Rectal smooth muscle tissue (tissue), 1 donor: Measurements from ENCODE around the gene HNF4A.

ENCODE experiments used
- H3K27ac ChIP-seq: one replicate; pipeline ENCODE4 v1.7.0; 2013; ENCODE audit warnings: low read depth, low read length, inconsistent platforms
- H3K27me3 ChIP-seq: one replicate; pipeline ENCODE4 v1.7.0; 2013; ENCODE audit warnings: low read length; ENCODE audit not compliant: control insufficient read depth, insufficient read depth
- H3K36me3 ChIP-seq: one replicate; pipeline ENCODE4 v1.7.0; 2013; ENCODE audit warnings: low read length; ENCODE audit not compliant: control insufficient read depth, insufficient read depth
- H3K4me1 ChIP-seq: one replicate; pipeline ENCODE4 v1.7.0; 2013; ENCODE audit warnings: low read length; ENCODE audit not compliant: control insufficient read depth, insufficient read depth
- H3K4me3 ChIP-seq: one replicate; pipeline ENCODE4 v1.7.0; 2013; ENCODE audit warnings: low read length
- H3K9ac ChIP-seq: one replicate; pipeline ENCODE4 v1.7.0; 2013; ENCODE audit warnings: low read length

The HNF4A gene

DNA sequence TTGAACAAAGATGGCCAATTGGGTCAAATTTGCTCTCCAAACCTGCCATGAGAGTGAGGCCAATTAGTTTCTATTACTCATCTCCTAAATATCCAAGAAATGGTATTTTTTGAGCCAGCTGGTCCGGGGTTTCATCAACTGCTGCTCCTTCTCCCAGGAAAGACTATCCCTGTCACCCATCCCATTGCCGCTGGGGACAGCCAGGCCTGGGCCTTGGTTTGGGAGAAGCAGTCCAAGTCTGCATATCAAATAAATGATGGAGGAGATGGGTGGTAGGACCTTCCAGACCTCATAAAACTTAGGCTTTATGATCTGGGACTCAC is 73.5 kb downstream of the HNF4A start:
- Histone ChIP-seq H3K27ac (no peak overlapping the region), H3K4me1 (no peaks in the 10 kb centered on the region), H3K4me3 (no peak overlapping the region), H3K9ac (no peak overlapping the region), H3K27me3 (no peaks in the 10 kb centered on the region), H3K36me3 (peaks cover 5% of the 10 kb centered on the region)

DNA sequence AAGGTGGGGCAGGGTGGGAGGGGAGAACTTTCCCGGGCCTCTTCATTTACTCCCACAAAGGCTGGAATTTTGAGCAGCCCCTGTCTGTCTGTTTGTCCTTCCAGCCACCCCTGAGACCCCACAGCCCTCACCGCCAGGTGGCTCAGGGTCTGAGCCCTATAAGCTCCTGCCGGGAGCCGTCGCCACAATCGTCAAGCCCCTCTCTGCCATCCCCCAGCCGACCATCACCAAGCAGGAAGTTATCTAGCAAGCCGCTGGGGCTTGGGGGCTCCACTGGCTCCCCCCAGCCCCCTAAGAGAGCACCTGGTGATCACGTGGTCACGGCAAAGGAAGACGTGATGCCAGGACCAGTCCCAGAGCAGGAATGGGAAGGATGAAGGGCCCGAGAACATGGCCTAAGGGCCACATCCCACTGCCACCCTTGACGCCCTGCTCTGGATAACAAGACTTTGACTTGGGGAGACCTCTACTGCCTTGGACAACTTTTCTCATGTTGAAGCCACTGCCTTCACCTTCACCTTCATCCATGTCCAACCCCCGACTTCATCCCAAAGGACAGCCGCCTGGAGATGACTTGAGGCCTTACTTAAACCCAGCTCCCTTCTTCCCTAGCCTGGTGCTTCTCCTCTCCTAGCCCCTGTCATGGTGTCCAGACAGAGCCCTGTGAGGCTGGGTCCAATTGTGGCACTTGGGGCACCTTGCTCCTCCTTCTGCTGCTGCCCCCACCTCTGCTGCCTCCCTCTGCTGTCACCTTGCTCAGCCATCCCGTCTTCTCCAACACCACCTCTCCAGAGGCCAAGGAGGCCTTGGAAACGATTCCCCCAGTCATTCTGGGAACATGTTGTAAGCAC is 74.1 kb downstream of the HNF4A start:
- Histone ChIP-seq H3K9ac (no peak overlapping the region), H3K4me1 (no peaks in the 10 kb centered on the region), H3K36me3 (peaks cover 5% of the 10 kb centered on the region), H3K27ac (no peak overlapping the region), H3K4me3 (no peak overlapping the region), H3K27me3 (no peaks in the 10 kb centered on the region)

DNA sequence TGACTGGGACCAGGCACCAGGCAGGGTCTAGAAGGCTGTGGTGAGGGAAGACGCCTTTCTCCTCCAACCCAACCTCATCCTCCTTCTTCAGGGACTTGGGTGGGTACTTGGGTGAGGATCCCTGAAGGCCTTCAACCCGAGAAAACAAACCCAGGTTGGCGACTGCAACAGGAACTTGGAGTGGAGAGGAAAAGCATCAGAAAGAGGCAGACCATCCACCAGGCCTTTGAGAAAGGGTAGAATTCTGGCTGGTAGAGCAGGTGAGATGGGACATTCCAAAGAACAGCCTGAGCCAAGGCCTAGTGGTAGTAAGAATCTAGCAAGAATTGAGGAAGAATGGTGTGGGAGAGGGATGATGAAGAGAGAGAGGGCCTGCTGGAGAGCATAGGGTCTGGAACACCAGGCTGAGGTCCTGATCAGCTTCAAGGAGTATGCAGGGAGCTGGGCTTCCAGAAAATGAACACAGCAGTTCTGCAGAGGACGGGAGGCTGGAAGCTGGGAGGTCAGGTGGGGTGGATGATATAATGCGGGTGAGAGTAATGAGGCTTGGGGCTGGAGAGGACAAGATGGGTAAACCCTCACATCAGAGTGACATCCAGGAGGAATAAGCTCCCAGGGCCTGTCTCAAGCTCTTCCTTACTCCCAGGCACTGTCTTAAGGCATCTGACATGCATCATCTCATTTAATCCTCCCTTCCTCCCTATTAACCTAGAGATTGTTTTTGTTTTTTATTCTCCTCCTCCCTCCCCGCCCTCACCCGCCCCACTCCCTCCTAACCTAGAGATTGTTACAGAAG is 75.0 kb downstream of the HNF4A start:
- H3K4me3 ChIP-seq: no peak overlapping the region
- H3K4me1 ChIP-seq: no peaks in the 10 kb centered on the region
- no peak overlapping the region for H3K9ac ChIP-seq
- no peaks in the 10 kb centered on the region for H3K27me3 ChIP-seq
- H3K36me3 ChIP-seq: peaks cover 5% of the 10 kb centered on the region
- no peak overlapping the region for H3K27ac ChIP-seq

DNA sequence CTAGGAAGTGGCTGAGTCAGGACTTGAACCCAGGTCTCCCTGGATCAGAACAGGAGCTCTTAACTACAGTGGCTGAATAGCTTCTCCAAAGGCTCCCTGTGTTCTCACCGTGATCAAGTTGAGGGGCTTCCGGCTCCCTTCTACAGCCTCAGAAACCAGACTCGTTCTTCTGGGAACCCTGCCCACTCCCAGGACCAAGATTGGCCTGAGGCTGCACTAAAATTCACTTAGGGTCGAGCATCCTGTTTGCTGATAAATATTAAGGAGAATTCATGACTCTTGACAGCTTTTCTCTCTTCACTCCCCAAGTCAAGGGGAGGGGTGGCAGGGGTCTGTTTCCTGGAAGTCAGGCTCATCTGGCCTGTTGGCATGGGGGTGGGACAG is 75.6 kb downstream of the HNF4A start:
- Histone ChIP-seq H3K4me1 (no peaks in the 10 kb centered on the region), H3K27me3 (no peaks in the 10 kb centered on the region), H3K4me3 (no peak overlapping the region), H3K36me3 (peaks cover 5% of the 10 kb centered on the region), H3K27ac (no peak overlapping the region), H3K9ac (no peak overlapping the region)

DNA sequence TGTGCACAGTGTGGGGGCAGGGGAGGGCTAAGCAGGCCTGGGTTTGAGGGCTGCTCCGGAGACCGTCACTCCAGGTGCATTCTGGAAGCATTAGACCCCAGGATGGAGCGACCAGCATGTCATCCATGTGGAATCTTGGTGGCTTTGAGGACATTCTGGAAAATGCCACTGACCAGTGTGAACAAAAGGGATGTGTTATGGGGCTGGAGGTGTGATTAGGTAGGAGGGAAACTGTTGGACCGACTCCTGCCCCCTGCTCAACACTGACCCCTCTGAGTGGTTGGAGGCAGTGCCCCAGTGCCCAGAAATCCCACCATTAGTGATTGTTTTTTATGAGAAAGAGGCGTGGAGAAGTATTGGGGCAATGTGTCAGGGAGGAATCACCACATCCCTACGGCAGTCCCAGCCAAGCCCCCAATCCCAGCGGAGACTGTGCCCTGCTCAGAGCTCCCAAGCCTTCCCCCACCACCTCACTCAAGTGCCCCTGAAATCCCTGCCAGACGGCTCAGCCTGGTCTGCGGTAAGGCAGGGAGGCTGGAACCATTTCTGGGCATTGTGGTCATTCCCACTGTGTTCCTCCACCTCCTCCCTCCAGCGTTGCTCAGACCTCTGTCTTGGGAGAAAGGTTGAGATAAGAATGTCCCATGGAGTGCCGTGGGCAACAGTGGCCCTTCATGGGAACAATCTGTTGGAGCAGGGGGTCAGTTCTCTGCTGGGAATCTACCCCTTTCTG is 76.2 kb downstream of the HNF4A start:
- Histone ChIP-seq H3K4me3 (no peak overlapping the region), H3K27ac (no peak overlapping the region), H3K4me1 (no peaks in the 10 kb centered on the region), H3K36me3 (peaks cover 5% of the 10 kb centered on the region), H3K9ac (no peak overlapping the region), H3K27me3 (no peaks in the 10 kb centered on the region)

DNA sequence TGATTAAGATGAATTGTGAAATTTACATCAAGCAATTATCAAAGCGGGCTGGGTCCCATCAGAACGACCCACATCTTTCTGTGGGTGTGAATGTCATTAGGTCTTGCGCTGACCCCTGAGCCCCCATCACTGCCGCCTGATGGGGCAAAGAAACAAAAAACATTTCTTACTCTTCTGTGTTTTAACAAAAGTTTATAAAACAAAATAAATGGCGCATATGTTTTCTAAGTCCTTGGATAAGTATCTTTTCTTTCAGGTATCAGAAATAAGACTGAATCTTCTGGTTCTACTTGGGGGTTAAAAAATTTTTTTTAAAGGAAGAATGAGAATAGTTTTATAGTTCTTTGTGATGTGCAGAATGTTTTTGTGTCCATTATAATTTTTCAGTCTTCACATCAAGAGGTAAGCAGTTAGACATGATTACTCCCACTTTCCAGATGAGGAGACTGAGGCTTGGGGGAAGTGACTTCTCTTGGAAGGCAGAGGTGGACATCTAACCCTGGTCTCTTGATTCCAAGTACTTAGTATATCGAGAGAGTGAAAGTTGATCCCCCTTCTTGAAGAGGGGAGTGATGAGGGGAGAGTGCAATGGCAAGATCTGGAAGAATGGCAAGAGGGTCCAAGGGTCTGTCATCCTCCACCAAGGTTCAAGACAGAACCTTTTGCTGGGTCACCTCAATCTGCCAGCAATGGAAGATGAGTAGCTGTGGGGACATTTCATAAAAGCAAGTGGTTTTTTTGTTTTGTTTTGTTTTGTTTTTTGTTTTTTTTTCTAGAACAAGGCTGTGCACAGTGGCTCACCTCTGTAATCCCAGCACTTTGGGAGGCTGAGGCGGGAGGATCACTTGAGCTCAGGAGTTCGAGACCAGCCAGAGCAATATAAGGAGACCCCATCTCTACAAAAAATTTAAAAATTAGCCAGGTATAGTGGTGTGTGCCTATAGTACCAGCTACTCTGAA is 77.4 kb downstream of the HNF4A start:
- Histone ChIP-seq H3K4me1 (no peaks in the 10 kb centered on the region), H3K9ac (no peak overlapping the region), H3K27me3 (no peaks in the 10 kb centered on the region), H3K36me3 (peaks cover 5% of the 10 kb centered on the region), H3K27ac (no peak overlapping the region), H3K4me3 (no peak overlapping the region)

DNA sequence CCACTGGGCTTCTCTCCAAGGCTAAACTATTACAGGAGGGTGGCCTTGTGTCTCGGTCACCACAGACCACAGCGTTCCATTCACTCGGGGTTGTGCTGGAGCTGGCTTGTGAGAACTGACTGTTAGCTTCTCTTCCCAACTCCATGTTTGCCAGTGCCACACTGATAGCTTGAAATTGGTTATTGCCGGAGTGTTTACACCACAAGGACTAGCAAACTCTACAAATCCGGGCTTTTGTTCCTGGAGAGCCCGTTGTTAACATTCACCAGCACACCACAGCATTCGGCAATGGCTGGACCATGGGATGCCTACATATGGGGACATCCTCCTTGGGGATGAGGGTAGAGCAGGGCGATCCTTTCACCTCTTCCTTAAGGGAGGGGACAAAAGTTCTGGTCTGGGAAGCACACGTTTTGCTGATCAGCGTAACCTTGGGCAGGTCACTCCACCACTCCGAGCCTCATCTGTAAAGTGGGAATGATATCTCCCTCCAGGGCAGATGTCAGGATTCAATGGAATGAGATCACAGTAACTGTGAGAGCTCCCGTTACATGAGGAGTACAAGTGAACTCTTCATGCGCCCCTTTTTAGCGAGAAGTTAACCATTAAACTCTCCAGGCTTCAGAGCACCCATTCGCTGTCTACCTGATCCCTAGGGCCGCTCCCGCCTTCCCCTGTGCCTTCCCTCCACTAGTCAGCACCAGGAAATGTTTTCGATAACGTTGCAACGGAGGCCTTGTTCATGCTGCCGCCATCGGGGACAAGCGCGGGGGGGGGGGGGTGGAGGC is 78.4 kb downstream of the HNF4A start:
- Histone ChIP-seq H3K9ac (no peak overlapping the region), H3K36me3 (peaks cover 5% of the 10 kb centered on the region), H3K27me3 (no peaks in the 10 kb centered on the region), H3K4me1 (no peaks in the 10 kb centered on the region), H3K27ac (no peak overlapping the region), H3K4me3 (no peak overlapping the region)

DNA sequence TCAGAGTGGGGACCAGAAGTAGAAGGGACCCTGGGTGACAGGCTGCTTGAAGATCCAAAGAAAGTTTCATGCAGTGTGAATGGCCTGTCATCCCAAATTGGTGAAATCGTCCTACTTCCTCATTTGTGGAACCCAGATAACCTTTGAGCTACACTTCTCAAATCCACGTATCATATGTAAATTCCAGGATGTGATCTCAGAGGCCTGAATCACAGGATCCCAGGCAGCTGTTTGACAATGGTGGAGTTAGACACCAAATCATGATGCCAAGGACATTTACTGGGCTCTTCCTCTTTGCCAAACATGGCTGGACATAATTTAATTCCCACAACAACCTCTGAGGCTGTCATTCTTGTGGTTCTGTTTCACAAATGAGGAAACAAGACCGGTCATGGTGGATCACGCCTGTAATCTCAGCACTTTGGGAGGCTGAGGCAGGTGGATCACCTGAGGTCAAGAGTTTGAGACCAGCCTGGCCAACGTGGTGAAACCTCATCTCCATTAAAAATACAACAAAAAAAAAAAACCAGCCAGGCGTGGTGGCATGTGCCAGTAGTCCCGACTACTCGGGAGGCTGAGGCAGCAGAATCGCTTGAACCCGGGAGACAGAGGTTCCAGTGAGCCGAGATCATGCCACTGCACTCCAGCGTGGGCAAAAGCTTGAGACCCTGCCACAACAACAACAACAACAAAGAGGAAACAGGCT is 80.3 kb downstream of the HNF4A start:
- Histone ChIP-seq H3K27me3 (no peaks in the 10 kb centered on the region), H3K4me3 (no peak overlapping the region), H3K36me3 (no peaks in the 10 kb centered on the region)

DNA sequence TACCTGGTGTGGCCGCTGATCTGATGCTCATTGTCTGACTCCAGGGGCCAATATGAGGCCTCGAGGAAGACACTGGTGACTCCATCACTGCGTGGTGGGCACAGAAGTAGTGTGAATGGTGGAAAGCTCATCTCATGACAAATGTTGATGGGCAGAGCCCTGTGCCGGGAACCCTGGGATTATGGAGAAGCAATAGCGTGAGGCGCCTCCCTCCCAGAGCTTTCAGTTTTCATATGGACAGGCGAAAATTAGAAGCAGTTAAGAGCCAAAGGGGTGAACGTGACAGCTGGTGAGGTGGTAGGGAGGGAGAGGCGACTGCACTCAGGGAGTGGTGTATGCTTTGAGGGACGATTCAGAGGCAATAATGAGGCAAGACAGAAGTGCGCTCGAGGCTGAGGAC is 80.9 kb downstream of the HNF4A start:
- no peak overlapping the region for H3K4me3 ChIP-seq
- no peak overlapping the region for H3K9ac ChIP-seq
- no peaks in the 10 kb centered on the region for H3K36me3 ChIP-seq
- no peaks in the 10 kb centered on the region for H3K4me1 ChIP-seq
- no peak overlapping the region for H3K27ac ChIP-seq
- H3K27me3 ChIP-seq: no peaks in the 10 kb centered on the region

More for the DNA sequence above, 80.3 kb downstream of the HNF4A start:
- no peaks in the 10 kb centered on the region for H3K4me1 ChIP-seq
- no peak overlapping the region for H3K9ac ChIP-seq
- no peak overlapping the region for H3K27ac ChIP-seq

DNA sequence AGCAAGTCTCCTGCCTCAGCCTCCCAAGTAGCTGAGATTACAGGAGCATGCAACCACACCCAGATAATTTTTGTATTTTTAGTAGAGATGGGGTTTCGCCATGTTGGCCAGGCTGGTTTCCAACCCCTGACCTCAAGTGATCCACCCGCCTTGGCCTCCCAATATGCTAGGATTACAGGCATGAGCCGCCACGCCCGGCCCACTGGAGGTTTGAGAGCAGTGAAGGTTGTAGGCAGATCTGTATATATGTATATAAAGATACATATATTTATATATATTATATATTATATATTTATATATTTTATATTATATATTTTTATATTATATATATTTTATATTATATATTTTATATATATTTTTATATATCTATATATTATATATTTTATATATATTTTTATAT is 82.0 kb downstream of the HNF4A start:
- Histone ChIP-seq H3K27ac (no peak overlapping the region), H3K4me3 (no peak overlapping the region), H3K36me3 (no peaks in the 10 kb centered on the region), H3K9ac (no peak overlapping the region), H3K4me1 (no peaks in the 10 kb centered on the region), H3K27me3 (no peaks in the 10 kb centered on the region)

DNA sequence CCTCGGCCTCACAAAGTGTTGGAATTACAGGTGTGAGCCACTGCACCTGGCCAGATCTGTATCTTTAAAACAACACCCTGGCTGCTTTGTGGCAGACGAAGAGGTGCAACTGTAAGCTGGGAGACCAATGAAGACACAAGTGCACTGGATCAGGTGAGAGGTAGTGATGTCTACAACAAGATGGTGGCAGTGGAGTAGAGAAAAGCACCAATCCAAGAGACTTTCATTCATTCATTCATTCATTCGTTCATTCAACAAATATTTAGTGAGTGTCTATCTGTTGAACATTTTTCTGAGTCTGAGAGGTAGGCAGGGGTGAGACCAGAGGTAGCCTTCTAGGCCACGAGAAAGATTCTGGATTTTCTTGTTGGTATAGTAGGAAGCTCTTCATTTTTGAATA is 83.3 kb downstream of the HNF4A start:
- no peak overlapping the region for H3K4me3 ChIP-seq

More for the DNA sequence above, 83.3 kb downstream of the HNF4A start:
- Histone ChIP-seq H3K36me3 (no peaks in the 10 kb centered on the region), H3K27me3 (no peaks in the 10 kb centered on the region), H3K9ac (no peak overlapping the region), H3K27ac (no peak overlapping the region), H3K4me1 (no peaks in the 10 kb centered on the region)
